K562 (cell line): Measurements from ENCODE around the gene TTLL10. TPM values are rescaled to one million over a fixed set of nuclear protein-coding genes. Genes with fewer than 3 reads are reported as not detected.

Experiments
- ATAC-seq: fragments of 200-7000 bp; cut with Tn5 transposase; 3 replicates; pipeline ENCODE4 v1.9.1; 2020; ENCODE audit warnings: moderate library complexity
- BruUV-seq: library from RNA; stranded (reverse); fragments of 400-500 nt; replicated peaks from 2 replicates; lab custom pipeline; 2021; lab: Mats Ljungman, UMichigan
- CTCF ChIA-PET: fragments of 300-600 bp; formaldehyde crosslinking; extraction: SDS; loops from one replicate; lab custom pipeline; 2021; ENCODE audit warnings: low intra/inter-chr PET ratio; lab: Yijun Ruan, JAX
- POLR2A ChIA-PET: fragments of 300-600, 350-650 bp; sonication (Branson Sonifier 250); formaldehyde crosslinking; extraction: SDS; loops from one replicate; lab custom pipeline; 2021; ENCODE audit warnings: antibody characterized with exemption, inconsistent platforms; lab: Yijun Ruan, JAX
- DNase-seq, 4 experiments: peaks; one replicate each; pipeline versions ENCODE4 v3.0.0 to v3.0.0-alpha.2; 2011 to 2018; ENCODE audit warnings: low spot score in 3 of 4, mixed read lengths in 3 of 4; ENCODE audit errors: extremely low read depth in 1 of 4
- FAIRE-seq: peaks from 2 replicates; lab custom pipeline; 2011; peaks lifted over from hg19 to GRCh38; lab: Jason Lieb, UNC
- H2AFZ ChIP-seq: 2 replicates; pipeline ENCODE4 v1.6.0; 2011; ENCODE audit warnings: low read depth, low read length, control low read depth, inconsistent platforms
- H3K27ac ChIP-seq: fragments of 200-600 bp; 3 replicates; pipeline ENCODE4 v1.8.0; 2011; ENCODE audit warnings: low read depth, mild to moderate bottlenecking, control low read depth, inconsistent platforms, low read length, moderate library complexity, mixed read lengths; ENCODE audit errors: extremely low read depth
- H3K27me3 ChIP-seq, 2 experiments: fragments of 300-600 bp in 1 of 2; 2 replicates in 1 of 2; 3 replicates in 1 of 2; pipeline versions ENCODE4 v1.6.0 to v1.8.0; 2011; ENCODE audit warnings: inconsistent platforms in 2 of 2, low read length in 2 of 2, mild to moderate bottlenecking in 1 of 2, mixed read lengths in 1 of 2, moderate library complexity in 1 of 2; ENCODE audit not compliant: control insufficient read depth in 2 of 2, insufficient read depth in 2 of 2
- H3K36me3 ChIP-seq: fragments of 300-600 bp; 3 replicates; pipeline ENCODE4 v1.8.0; 2011; ENCODE audit warnings: mild to moderate bottlenecking, low read length, inconsistent platforms; ENCODE audit not compliant: control insufficient read depth, insufficient read depth
- H3K4me1 ChIP-seq, 2 experiments: fragments of 200-600 bp in 1 of 2; replicated peaks in 1 of 2; 2 replicates in 1 of 2; 3 replicates in 1 of 2; pipeline versions ENCODE4 v1.5.1 to v1.8.0; 2011; ENCODE audit warnings: inconsistent platforms in 2 of 2, low read length in 2 of 2, mild to moderate bottlenecking in 1 of 2, mixed read lengths in 1 of 2, moderate library complexity in 1 of 2; ENCODE audit not compliant: control insufficient read depth in 2 of 2, insufficient read depth in 2 of 2
- H3K4me2 ChIP-seq: 2 replicates; pipeline ENCODE4 v1.6.1; 2011; ENCODE audit warnings: low read length, control low read depth, inconsistent platforms, mixed read lengths; ENCODE audit not compliant: insufficient read depth
- H3K4me3 ChIP-seq: fragments of 200-600 bp; sonication (generic), shearing (Covaris generic); 2 replicates; pipeline ENCODE4 v1.5.1; 2016; ENCODE audit warnings: control low read depth, inconsistent platforms
- H3K79me2 ChIP-seq: fragments of 200-600 bp; 3 replicates; pipeline ENCODE4 v1.8.0; 2011; ENCODE audit warnings: low read length, inconsistent platforms; ENCODE audit not compliant: control insufficient read depth, insufficient read depth
- H3K9ac ChIP-seq, 2 experiments: 2 replicates each; pipeline versions ENCODE4 v1.6.0 to v1.6.1; 2011; ENCODE audit warnings: low read depth in 2 of 2, low read length in 2 of 2, control low read depth in 1 of 2, inconsistent platforms in 1 of 2, mild to moderate bottlenecking in 1 of 2, mixed read lengths in 1 of 2; ENCODE audit not compliant: insufficient read depth in 1 of 2
- H3K9me1 ChIP-seq: one replicate; pipeline ENCODE4 v1.6.0; 2011; ENCODE audit warnings: inconsistent platforms, mild to moderate bottlenecking, low read length, moderate library complexity; ENCODE audit not compliant: control insufficient read depth, insufficient read depth
- H3K9me3 ChIP-seq: replicated peaks from 2 replicates; pipeline ENCODE4 v1.5.1; 2011; ENCODE audit warnings: low read depth, low read length, inconsistent platforms; ENCODE audit not compliant: control insufficient read depth, insufficient read depth
- H4K20me1 ChIP-seq: replicated peaks from 2 replicates; pipeline ENCODE4 v1.6.1; 2011; ENCODE audit warnings: low read length, inconsistent platforms, mixed read lengths; ENCODE audit not compliant: control insufficient read depth, insufficient read depth
- CBFA2T3 ChIP-seq: fragments of 450-650 bp; IDR thresholded peaks from 2 replicates; pipeline ENCODE4 v1.6.1; 2017
- CHD7 ChIP-seq: fragments of 200-600 bp; sonication (generic); IDR thresholded peaks from one replicate; pipeline ENCODE4 v1.6.1; 2012; ENCODE audit warnings: mild to moderate bottlenecking, low read depth, low read length, inconsistent platforms
- NFIX ChIP-seq: fragments of 250-450 bp; sonication (Bioruptor Pico); IDR thresholded peaks from 2 replicates; pipeline ENCODE4 v1.4.0; 2020; ENCODE audit warnings: low read depth, mild to moderate bottlenecking, moderate library complexity
- USF1 ChIP-seq: sonication (generic); formaldehyde crosslinking; IDR thresholded peaks from 2 replicates; pipeline ENCODE4 v1.9.0; 2022; ENCODE audit warnings: mild to moderate bottlenecking, missing genetic modification reagents
- ZNF212 ChIP-seq: fragments of 450-650 bp; formaldehyde crosslinking; IDR thresholded peaks from 2 replicates; pipeline ENCODE4 v1.4.0; 2020; ENCODE audit warnings: mild to moderate bottlenecking
- ZNF583 ChIP-seq: fragments of 250-450 bp; sonication (Bioruptor Pico); IDR thresholded peaks from 2 replicates; pipeline ENCODE4 v1.4.0; 2020
- ZNF785 ChIP-seq: fragments of 250-450 bp; sonication (Bioruptor Pico); IDR thresholded peaks from 2 replicates; pipeline ENCODE4 v1.4.0; 2020; ENCODE audit warnings: mild to moderate bottlenecking
- WGBS: fragments of 100-300 bp; shearing (Covaris generic); methylation state at CpG from one replicate; pipeline ENCODE4 v1.1.6; 2016; ENCODE audit warnings: low coverage, mixed read lengths; ENCODE audit not compliant: insufficient coverage; ENCODE audit errors: missing lambda C conversion rate; 5-methylcytosine and 5-hydroxymethylcytosine counted together
- in situ Hi-C: fragments of 300-500 bp; cut with MboI; formaldehyde crosslinking; loops from 4 replicates; pipeline ENCODE4 v1.15.0; 2018; ENCODE audit warnings: inconsistent platforms, mixed read lengths
- intact Hi-C: fragments of 100-400 bp; cut with micrococcal nuclease; formaldehyde crosslinking; loops from 2 replicates; pipeline ENCODE4 v1.14.2; 2022
- polyA plus RNA-seq, 8 experiments: library from polyadenylated mRNA; depleted of rRNA in 4 of 8; stranded (reverse) in 5 of 8; unstranded in 3 of 8; fragments of >200 nt; fragmentation: Nextera tagmentation in 2 of 8; fragmentation: Illumina TruSeq in 1 of 8; extraction: Ambion mirVana in 2 of 8; extraction: Trizol in 1 of 8; gene quantifications; 2 replicates each; pipeline versions ENCODE4 v1.2.1 to v1.2.3, GENCODE V29; 2011 to 2014; ENCODE audit warnings: inconsistent platforms in 1 of 8, missing spikeins in 1 of 8
- total RNA-seq, 7 experiments: library from RNA; depleted of rRNA in 6 of 7; stranded (reverse); fragments of >200 nt in 6 of 7; fragmentation: Illumina TruSeq in 2 of 7; extraction: Trizol in 2 of 7; gene quantifications; 2 replicates each; pipeline versions ENCODE4 v1.2.1 to v1.2.3, GENCODE V29; 2011 to 2021; ENCODE audit warnings: low replicate concordance in 1 of 7

TTLL10 gene
- total and polyA plus RNA-seq, 9 of the 15 experiments (the other 6 are each of a cell fraction or from before 2014, with no cell fraction given): not detected

- TF ChIP-seq USF1 (0 out of 2 replicates have a peak, but pooled peaks have one; percentile 20), CBFA2T3 (peak; percentile 24; the same call in 1 of the 2 replicates)
- TF ChIP-seq, all 486 proteins: peak for 19
Observed at GRCh38 chr1:1203561-1204424, 30.1 kb downstream of the TTLL10 start (continued).

GRCh38 chr1:1204425-1204920 is 30.8 kb downstream of the TTLL10 start:
- no peak for FAIRE-seq
- no peak overlapping the region for H3K4me3 ChIP-seq
- no peak overlapping the region for H3K4me2 ChIP-seq
- intact Hi-C loops (no loop called here), in situ Hi-C loops (no loop called here)
- no TSS peak for BruUV-seq
- no peak overlapping the region for H3K27ac ChIP-seq
- no peaks in the 10 kb centered on the region for H3K9me3 ChIP-seq
- ChIA-PET POLR2A (interaction anchor here (0.6 to 1.7 kb wide), 5 partner anchors 8 to 136 kb away, joined by 3 to 5 read pairs (median 4); no protein-coding TSS in a partner anchor), CTCF (no interaction called here)
- no peak overlapping the region for H2AFZ ChIP-seq
- H3K9me1 ChIP-seq: no peaks in the 10 kb centered on the region
- H3K4me1 ChIP-seq: peaks cover 13 to 93% of the 10 kb centered on the region in 2 experiments; a peak in 4 of 5 replicates
- no peaks in the 10 kb centered on the region for H3K79me2 ChIP-seq
- no peak for DNase-seq
- 0 out of 4 replicates have a peak overlapping the region, but pooled peaks of 1 of the 2 experiments have one; percentile 30 for H3K9ac ChIP-seq
- H3K36me3 ChIP-seq: no peaks in the 10 kb centered on the region
- WGBS: 28% methylated on average over 5 of the region's 8 CpGs
- H4K20me1 ChIP-seq: no peaks in the 10 kb centered on the region
- ATAC-seq: no peak
- no peaks in the 10 kb centered on the region for H3K27me3 ChIP-seq
- no peak for TF ChIP-seq ZNF785 (CRISPR knock-in tag)
- TF ChIP-seq ZNF212 (CRISPR knock-in tag): no peak
- no peak for TF ChIP-seq CHD7
- TF ChIP-seq NFIX: no peak
- no peak for TF ChIP-seq ZNF583
